Activated gamma-delta T cell treated with Interleukin-2 at 50 U/mL for 16 hours (primary cell): Measurements from ENCODE around the gene SEMA5B.

Source experiments
- DNase-seq: peaks from one replicate; pipeline ENCODE4 v3.0.0-alpha.2; 2020

Gene SEMA5B

DNA sequence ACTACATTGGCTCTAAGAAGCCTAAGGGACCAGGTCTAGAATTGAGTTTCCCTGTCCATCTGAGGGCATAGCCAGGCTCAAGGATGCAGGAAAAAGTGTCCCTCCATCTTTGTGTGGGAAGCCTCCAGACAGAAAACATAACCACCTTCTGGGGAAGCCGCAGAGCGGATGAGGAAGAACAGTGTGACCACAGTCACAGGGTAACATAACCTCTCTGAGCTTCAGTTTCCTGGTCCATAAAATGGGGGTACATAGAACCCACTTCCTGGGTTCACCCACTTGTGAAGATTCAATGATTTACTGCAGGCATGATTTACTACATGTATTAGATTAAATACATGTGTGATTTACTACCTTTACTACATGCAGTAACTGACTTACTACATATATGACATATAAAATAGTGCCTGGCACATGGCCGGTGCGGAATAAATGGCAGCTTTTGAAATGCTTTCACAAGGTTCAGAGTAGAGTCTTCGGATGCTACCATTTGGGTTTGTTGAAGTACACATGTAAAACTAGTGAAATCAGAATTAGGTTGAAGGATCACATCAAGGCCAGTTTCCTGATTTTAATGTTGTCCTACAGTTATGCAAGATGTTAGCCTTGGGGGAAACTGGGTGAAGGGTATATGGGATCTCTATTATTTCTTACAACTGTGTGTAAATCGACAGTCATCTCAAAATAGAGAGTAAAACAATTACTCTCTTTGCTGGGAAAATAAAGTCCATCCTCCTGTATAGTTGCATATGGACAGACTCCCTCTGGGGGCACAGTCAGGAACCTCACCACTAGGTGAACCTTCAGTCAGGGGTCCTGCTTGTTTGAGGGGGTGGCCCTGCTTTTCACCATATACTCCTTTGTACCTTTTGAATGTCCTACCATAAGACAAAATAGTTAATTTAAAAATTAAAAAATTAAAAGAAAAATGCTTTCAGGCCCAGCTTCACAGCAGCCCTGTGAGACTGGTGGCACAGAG is 86.0 kb downstream of the SEMA5B start:
- DNase-seq = no peak

DNA sequence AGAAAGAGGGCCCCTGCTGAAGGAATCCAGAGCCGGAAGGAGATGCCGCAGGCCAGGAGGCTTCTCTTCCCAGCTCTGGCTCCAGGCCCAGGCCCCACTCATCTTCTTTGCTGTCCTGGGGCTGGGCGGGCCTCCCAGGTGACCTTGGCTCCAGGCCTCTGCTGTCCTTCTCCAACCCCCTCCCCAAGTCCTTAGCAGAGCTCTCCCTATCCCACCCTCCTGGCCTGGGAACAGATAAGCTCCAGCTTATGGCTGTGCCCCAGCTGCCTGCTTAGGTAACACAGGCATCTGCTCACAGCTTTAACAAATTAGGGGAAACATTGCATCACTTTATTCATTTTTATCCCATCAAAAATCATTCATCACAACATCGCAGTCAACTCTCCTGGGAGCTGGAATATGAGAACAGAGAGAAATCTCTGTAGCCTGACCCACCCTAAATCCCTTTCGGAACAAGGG is 86.9 kb downstream of the SEMA5B start:
- DNase-seq = no peak

DNA sequence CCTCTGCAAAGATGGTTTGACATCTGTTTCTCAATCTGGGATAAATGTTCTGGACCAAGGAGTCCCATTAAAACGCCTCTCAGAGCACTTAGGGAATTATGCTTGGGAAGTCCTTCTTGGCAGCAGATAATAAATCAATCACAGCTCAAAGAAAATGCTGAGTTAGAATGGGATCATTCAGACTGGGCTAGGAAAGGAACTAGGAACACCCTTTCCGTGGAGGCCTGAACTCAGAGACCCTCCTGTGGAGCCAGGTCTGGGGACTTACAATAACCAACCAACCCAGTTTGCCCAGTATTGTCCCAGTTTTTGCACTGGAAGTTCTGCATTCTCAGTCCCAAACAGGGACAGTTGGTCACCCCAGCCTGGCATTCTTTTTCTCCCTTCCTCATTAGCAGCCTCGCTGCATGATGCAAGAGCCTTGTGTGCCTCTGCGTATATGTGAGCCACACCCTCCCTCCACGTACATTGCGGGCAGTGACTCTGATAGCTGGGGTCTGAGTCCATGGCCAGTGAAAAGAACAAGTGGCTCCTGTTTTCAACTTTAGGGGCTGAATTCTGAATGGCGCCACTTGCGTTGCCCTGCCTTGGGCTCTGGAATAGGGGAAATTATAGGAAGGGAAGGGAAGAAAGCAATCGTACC is 88.7 kb downstream of the SEMA5B start:
- no peak for DNase-seq

DNA sequence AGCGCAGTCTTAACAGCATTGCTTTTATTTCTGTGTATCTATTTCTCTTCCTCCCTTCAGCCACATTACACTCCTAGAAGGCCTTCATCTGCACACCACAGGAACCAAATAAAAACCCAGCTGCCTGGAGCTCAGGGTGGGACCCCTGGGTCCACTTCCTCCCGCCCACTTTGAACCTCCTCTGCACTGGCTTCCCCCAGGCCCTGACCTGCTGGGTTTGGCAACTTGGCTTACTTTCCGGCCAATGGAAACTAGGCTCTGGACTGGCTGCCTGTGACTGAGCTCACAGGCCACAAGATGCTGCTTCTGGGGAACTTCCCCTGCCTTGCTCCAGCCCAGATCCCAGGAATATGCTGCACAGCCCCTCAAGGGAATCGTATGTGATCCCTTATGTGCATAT is 89.8 kb downstream of the SEMA5B start:
- DNase-seq = no peak

DNA sequence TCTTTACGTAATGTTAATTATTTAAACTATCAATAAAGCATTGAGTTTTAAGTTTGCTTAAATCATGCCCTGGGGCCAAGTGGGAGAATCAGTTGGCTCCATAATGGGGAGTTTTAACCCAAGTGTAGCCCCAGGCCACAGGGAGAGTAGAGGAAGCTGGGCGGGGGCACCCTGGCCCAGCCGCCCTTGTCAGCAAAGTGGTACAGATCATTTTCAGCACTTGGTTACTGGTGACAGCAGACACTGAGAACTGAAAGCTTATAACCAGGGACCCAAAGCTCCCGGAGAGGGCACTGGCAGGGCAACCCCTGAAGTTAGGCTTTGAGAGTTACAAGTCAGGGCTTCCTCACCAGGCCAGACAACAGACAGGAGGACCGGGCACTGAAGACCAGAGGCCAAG is 90.6 kb downstream of the SEMA5B start:
- no peak for DNase-seq

DNA sequence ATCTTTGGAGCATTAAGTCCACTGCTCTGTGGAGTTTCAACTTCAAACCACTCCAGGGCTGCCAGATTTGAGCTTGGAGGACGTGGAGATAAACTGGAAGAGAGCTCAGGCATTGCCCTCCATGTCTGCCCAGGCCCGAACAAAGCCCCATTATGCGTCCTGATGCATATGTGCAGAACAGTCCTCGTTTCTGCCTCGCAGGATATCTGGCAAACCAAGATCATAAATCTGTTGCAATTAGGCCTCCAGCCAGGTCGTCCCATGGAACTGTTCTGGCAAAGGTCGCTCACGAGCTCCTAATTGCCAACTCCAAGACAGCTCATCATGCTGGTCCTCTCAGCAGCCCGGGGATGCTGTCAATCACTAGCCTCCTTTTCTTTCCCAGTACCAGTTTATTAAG is 91.2 kb downstream of the SEMA5B start:
- DNase-seq = no peak

DNA sequence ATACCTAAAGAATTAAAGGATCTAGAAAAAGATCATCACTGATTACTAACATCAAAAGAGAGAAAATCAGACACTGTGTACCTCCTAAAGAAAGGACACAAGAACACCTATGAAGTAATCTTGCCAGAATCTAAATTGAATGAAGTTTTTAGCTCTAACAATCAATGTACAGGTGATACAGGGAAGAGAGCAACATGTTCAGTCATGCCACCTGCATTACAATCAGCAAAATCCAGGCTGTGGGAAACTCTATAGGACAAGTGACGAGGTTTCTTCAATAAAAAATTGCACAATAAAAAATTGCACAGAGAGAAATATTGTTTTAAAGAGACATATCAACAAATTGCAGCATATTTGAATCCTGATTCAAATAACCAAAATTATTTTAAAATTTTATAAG is 93.3 kb downstream of the SEMA5B start:
- DNase-seq = no peak

DNA sequence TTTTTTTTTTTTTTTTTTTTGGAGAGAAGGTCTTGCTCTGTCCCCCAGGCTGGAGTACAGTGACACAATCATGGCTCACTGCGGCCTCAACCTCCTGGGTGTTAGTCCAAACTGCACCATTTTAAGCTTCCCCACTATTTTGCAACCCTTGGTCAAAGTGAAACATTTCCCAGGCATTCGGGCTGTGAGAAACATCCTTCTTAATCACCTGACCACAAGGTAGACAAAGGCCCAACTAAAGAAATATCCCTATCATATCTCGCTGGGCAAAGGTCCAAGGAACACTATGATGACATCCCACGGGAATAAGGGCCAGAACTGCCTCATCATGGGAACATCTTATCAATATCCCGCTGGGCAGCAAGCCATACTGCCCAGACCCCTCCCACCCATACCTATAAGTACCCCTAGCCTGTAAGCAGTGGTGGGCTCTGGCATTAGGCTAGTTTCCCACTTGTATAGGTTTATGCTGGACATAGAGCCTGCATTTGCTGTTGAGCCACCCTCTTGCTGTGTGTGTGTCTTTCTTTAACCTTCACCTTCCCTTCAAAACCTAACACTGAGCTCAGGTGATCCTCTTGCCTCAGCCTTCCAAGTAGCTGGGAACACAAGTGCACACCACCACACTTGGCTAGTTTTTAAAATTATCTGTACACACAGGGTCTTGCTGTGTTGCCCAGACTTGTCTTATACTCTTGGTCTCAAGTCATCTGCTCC is 95.2 kb downstream of the SEMA5B start:
- no peak for DNase-seq

DNA sequence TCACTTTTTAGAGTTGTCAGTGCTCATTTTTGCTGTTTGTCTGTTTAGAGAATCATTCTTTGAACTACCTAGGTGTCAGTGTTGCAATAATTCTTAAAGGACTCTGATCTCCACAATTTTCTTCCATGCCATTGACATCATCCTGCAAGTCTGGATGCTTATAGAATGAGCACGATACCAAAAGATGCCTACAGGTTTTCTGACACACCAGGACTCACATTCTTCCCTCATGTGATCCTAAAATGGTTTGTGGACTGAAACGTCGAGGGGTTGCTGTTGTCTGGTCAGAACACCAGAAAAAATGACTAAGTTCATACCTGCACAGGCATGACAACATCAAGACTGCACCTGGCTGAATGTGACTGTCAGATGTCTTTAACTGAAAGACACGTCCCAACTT is 95.9 kb downstream of the SEMA5B start:
- no peak for DNase-seq

DNA sequence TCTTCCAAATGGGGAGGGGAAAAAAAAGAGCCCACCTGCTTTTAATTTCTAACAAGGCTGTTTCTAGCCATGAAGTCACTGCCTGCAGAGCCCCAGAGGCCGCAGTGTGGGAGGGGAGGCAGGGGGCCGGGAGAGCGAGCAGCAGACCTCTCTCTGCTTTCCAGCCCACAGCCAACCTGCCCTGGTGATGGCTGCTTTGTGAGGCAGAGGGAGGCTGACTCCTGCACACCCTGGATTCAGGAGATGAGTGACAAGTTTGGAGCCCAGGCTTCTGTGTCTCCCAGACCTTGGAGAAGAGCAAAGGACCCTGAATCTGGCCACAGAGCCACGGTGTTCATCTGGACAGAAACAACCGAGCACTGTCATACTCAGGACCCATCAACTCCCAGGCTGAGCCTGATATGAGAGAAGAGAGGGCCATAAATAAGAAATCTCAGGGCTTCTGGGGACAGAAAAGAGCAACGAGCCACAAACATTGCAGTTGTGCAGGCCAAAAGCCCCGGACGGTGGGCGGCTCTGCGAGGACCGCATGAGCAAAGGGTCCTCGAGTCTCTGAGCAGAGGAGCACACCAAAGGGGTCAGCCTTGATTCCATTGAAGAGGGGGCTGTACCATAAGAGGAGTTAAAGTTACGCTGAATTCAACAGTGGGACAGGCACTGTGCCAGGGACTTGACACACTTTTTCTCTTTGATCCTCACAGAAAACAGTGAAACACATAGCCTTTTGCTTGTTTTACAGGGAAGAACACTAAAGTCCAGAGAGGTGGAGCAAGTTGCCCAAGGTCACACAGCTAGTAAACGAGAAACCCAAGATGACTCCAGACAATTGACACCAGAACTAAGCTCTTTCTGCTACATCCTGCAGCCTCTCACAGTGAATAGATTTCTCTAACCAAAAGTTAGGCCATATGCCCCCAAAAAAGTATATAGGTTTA is 97.2 kb downstream of the SEMA5B start:
- DNase-seq = no peak

DNA sequence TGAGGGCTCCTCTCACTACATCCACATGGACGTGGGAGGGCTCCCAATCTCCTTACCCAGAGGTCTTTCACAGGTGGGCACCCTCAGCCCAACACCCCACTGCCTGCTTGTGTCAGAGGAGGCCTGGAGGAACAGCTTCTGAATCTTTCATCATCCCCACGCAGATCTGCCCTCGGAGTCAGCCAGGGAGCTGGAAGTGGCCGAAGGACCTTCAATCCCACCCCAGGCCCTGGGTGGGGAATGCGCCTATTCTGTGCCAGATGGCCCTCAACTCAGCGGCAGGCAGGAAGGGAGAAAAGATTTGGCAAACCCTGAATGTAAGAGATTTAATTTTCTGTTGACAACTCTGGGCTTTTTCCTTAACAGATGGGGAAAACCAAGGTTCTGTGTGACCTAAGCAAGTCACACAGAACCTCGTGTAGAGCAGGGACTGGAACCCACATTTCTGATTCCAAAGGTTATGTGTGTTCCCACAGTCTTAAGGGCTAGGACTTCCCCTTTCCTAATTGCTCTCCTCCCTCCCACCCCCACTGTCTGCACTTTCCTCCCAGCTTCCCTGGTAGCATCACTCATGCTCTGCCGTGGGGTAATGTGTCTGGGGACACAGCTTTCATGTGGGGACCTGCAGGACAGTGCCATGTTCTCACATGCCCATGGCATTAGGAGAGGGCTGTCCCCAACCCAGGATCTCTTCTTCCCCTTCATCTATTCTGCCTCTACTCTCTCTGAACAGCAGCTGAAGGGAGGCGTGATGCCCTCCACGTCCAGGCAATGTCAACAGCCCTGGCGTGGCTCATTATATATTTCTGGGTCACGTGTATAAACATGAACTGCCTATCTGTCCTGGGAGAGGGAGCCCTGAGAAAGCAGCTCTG is 98.1 kb downstream of the SEMA5B start:
- DNase-seq = no peak

DNA sequence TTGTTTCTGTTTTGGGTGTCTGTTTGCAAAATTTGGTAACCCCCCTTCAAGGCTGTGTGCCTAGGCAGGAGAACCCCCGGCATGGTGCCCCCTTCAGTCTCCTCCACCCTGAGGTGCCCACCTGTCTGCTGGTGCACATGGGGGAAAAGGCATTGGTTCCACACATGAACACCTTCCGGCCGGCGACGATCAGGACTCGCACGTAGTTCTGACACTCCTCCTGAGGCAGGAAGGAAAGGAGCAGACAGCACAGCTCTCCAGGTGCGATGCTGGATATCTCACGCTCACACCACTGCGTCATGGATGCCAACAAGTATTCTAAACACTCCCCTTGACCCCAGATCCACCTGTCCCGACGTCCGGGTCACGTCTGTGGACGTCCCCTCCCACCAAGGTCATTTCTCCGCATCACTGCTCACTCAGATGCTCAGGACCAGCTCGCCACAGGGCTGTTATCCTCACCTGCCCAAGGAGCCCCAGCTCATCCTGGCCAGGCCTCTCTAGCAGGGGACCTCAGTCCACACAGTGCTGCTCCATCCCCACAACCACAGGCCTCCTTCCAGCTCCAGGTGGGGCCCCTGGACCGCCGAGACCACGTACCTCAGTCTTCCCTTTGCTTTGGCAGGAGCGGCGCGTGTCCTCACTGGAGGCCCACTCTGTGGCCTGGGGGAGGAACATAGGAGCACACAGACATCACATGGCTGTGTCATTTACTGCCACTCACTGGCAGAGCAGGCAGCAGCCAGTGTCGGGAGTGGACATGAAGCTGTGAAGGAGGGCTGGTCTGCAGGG is 99.0 kb downstream of the SEMA5B start:
- no peak for DNase-seq

DNA sequence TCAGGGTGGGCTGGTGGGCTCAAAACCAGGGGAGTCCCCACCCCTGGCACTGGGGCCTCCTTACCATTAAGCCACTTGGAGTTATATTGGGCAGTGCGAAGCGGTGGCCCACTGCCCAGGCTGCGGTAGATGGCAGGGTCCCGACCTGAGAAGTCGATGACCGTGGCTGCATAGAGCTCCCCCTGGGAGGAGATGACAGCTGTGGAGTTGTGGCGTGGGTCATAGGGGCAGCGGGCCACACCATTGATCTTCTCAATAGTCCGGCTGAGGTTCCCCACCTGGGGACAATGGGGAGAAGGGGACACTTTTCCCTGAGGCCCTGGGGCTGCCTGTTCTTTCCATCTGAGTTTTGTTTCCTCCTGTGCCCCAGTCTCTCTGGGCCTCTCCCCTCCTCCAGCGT is 99.8 kb downstream of the SEMA5B start:
- DNase-seq = no peak

DNA sequence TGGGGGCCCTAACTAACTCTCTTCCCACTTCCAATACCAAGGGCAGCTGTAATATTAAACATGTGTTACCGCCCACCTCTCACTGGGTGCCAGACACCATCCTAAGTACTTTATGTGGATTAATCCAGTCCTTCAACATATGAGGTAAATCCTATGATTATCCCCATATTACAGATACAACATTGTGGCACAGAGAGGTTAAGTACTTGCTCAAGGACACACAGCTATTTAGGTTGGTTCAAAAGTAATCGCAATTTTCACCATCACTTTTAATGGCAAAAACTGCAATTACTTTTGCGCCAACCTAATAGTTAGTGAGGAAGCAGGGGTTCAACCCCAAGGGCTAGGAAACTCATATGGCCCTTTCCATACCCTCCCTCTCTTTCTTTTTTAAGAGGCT is 100.8 kb downstream of the SEMA5B start:
- no peak for DNase-seq

DNA sequence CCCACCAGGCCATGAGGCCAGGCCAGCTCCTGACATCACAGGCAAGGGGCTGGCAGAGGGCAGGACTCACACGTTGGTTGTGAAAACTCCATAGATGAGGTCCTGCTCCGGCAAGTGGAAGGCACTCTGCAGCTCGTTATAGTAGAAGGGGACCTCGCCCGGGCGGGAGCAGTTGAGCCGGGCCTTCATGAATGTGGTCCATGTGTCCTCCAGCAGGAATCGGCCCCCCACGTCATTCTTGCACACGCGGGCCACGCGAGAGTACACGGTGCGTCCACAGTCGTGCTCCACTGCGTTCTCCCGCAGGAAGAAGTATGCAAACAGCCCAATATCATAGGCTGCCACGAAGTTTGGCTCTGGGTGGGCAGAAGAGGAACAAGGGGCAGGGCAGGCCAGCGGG is 101.2 kb downstream of the SEMA5B start:
- DNase-seq = no peak

DNA sequence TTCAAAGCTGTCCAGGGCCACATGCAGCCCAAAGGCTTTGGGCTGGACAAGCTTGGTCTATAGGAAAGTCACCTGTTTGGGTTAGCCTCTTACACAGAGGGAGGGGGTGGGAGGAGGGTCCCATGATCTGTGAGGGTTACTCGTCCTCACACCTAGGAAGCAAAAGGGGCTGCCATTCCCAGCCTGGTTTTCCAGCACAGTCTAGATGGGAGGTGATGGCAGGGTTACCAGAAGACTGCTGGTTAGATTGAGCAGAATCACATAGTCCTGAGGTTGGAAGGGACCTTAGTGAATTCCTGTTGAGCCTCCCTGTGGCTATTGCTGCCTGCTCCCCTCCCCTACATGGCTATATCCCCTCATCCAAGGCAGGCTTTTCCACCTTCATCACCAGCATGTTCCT is 101.8 kb downstream of the SEMA5B start:
- DNase-seq = no peak

DNA sequence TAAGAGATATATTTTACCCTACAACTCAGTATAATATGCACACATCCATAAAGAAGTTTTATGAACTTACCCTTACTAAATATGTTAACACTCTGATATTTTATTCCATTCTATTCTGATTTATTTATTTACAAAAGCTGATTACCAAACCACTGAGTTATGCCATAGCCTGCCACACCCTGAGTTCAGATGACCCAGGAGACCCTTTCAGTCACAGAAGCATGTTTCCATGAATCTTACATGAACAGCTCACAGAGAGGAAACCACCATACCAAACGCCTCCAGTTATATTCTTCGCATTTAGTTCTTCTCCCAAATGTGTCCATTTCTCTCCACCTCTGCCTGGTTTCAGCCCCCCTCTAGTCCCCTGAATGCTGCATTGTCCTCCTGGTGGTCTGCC is 103.5 kb downstream of the SEMA5B start:
- no peak for DNase-seq

DNA sequence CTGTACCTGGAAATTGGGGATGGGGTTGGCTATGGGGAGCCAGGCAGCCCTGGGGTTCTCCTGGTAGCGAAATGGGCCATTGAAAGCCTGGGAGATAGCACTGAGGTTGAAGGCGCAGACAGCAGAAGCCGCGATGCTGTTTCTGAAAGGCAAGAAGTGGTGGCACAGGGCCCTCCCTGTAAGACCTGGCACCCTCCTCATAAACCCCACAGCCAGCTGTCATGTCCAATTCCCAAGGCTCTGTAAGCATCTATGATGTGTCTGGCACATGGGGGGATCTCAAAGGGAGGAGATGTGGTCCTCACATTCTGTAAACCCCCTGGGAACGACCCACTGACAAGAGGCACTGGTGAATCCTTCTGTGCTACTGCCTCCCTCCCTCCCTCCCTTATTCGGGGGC is 104.0 kb downstream of the SEMA5B start:
- no peak for DNase-seq

DNA sequence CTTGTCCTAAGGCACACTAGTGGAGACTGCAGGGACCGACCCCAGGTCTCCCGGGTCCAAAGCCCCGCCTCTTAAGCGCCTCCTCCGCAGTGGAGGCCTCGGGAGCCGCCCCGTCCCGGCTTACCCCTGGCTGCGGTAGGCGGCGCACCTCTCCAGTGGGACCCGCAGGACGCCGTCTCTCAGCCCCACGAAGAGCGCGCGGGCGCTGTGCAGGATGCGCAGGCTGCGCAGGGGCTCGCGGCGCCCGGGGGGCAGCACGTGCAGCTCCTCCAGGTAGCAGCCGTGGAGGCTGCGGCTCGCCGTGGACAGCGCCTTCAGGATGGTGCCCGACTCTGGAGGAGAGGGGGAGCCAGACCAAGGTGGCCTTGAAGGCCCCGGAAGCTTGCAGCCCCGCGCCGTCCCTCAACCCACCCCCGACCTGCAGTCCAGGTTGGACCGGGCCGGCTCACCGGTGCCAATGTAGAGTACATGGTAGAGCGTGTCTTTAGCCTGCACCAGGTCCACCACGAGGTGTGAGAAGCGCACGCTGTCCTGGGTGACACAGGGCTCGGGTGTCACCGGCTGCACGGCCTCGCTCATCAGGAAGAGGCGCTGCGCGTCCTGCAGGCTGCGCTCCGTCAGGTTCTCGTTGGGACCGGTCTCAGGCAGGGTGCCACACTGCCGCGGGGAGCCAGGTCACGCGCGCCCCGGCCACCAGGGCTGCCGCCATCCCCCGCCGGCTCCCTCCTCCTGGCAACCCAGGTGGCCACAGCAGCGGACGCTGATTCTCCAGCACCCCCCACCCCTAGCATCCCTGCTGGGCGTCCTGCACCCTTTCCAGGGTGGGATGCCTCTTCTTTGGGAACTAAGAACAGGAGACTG is 105.5 kb downstream of the SEMA5B start:
- no peak for DNase-seq

DNA sequence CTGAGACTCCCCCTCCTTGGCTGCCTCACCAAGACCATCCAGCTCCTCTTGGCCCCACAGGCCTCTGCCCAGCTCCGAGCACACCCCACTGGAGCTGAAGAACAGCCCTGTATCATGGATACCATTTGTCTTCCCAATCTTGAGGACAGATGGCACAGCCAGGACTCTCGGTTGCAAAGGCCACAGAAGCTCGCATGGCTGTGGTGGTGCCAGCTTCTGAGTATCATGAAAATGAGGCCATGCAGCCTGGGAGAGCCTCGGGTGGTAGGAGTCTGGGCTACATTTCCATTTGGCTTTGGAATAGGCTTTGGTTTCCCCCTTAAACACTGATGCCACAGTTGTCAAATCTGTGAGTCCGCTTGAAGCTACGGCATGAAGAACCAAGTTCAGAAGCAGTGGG is 106.6 kb downstream of the SEMA5B start:
- no peak for DNase-seq
